Transverse colon (tissue), 4 donors: ENCODE results near the gene METAP1.

Source experiments
- CTCF ChIP-seq, 5 experiments: fragments of 200-600 bp in 3 of 5; fragments of 450-650 bp in 2 of 5; sonication (generic) in 3 of 5; IDR thresholded peaks; 1 replicate in 2 of 5; 2 replicates in 3 of 5; pipeline ENCODE4 v1.5.1; 2016 to 2017; ENCODE audit warnings: antibody characterized with exemption in 5 of 5, inconsistent platforms in 3 of 5, mild to moderate bottlenecking in 2 of 5, moderate library complexity in 1 of 5
- EP300 ChIP-seq: sonication (generic); formaldehyde crosslinking; IDR thresholded peaks from one replicate; pipeline ENCODE4 v1.6.1; 2017; ENCODE audit warnings: antibody characterized with exemption, low read depth
- POLR2AphosphoS5 ChIP-seq, 3 donors: sonication (generic); formaldehyde crosslinking; IDR thresholded peaks; one replicate each; pipeline ENCODE4 v1.6.1; 2016; ENCODE audit warnings: antibody characterized with exemption in 3 of 3

- TF ChIP-seq POLR2AphosphoS5 (IDR thresholded peaks at IDR 0.05): no peak
- no peak for TF ChIP-seq CTCF (IDR thresholded peaks at IDR 0.05)
- TF ChIP-seq EP300: no peak
Observed at GRCh38 chr4:99025506-99025905, 30.0 kb downstream of the METAP1 start.
